ENCODE results near the gene NDUFA13.
A peak's percentile ranks its signal among the peaks of the same experiment; 100 is the strongest.

Gene NDUFA13

GRCh38 chr19:19531951-19532805, 16.2 kb downstream of the NDUFA13 start:
- no peaks in the 10 kb centered on the region for H3K36me3 ChIP-seq (ENCODE audit: low read length)
- H3F3A ChIP-seq (ENCODE audit: insufficient read depth), result peaks cover 11% of the 10 kb centered on the region
- H3K4me2 ChIP-seq (ENCODE audit: low read depth, low read length, poor library complexity, severe bottlenecking), result no peak overlapping the region
- no peaks in the 10 kb centered on the region for H3K79me2 ChIP-seq (ENCODE audit: insufficient read depth, low read length)
- H3K27ac ChIP-seq (ENCODE audit: low read depth, low read length), result no peak overlapping the region
- no peak for TF ChIP-seq EZH2phosphoT487 (conservative IDR thresholded peaks at IDR 0.05; ENCODE audit: low read length)
- TF ChIP-seq CTCF (IDR thresholded peaks at IDR 0.05; ENCODE audit: insufficient read depth, low read length, poor library complexity, severe bottlenecking), result peak; percentile 98
- no peak overlapping the region for H2AFZ ChIP-seq (ENCODE audit: low read depth, low read length, severe bottlenecking)
- H3K9ac ChIP-seq (ENCODE audit: low read length), result no peak overlapping the region
- H3K9me2 ChIP-seq (replicated peaks; ENCODE audit: insufficient read depth, low read length), result no peaks in the 10 kb centered on the region
- no peak overlapping the region for H3K4me3 ChIP-seq (ENCODE audit: insufficient read depth, low read length, poor library complexity, severe bottlenecking)
- no peaks in the 10 kb centered on the region for H3K9me3 ChIP-seq (ENCODE audit: insufficient read depth, low read length)
- H4K20me1 ChIP-seq (ENCODE audit: low read depth, low read length), result no peaks in the 10 kb centered on the region
- no peaks in the 10 kb centered on the region for H3K27me3 ChIP-seq (ENCODE audit: low read length)

- no peaks in the 10 kb centered on the region for H3K9me3 ChIP-seq (ENCODE audit: insufficient read depth, low read length)
- TF ChIP-seq EZH2phosphoT487 (conservative IDR thresholded peaks at IDR 0.05; ENCODE audit: low read length), result no peak
- TF ChIP-seq CTCF (IDR thresholded peaks at IDR 0.05; ENCODE audit: insufficient read depth, low read length, poor library complexity, severe bottlenecking), result no peak
- no peaks in the 10 kb centered on the region for H3K36me3 ChIP-seq (ENCODE audit: low read length)
- no peaks in the 10 kb centered on the region for H4K20me1 ChIP-seq (ENCODE audit: low read depth, low read length)
- H3K9me2 ChIP-seq (replicated peaks; ENCODE audit: insufficient read depth, low read length), result no peaks in the 10 kb centered on the region
- H3K79me2 ChIP-seq (ENCODE audit: insufficient read depth, low read length), result no peaks in the 10 kb centered on the region
- no peak overlapping the region for H3K4me3 ChIP-seq (ENCODE audit: insufficient read depth, low read length, poor library complexity, severe bottlenecking)
- H3F3A ChIP-seq (ENCODE audit: insufficient read depth), result peaks cover 11% of the 10 kb centered on the region
- no peaks in the 10 kb centered on the region for H3K27me3 ChIP-seq (ENCODE audit: low read length)
- no peak overlapping the region for H3K9ac ChIP-seq (ENCODE audit: low read length)
- no peak overlapping the region for H3K4me2 ChIP-seq (ENCODE audit: low read depth, low read length, poor library complexity, severe bottlenecking)
- H3K27ac ChIP-seq (ENCODE audit: low read depth, low read length), result no peak overlapping the region
- no peak overlapping the region for H2AFZ ChIP-seq (ENCODE audit: low read depth, low read length, severe bottlenecking)
These were observed 17.0 kb downstream of the NDUFA13 start for GRCh38 chr19:19532806-19533701.

GRCh38 chr19:19533841-19534240, 17.8 kb downstream of the NDUFA13 start:
- Histone ChIP-seq H4K20me1 (ENCODE audit: low read depth, low read length) (no peaks in the 10 kb centered on the region), H3F3A (ENCODE audit: insufficient read depth) (peaks cover 11% of the 10 kb centered on the region), H3K36me3 (ENCODE audit: low read length) (no peaks in the 10 kb centered on the region), H3K9me3 (ENCODE audit: insufficient read depth, low read length) (no peaks in the 10 kb centered on the region), H3K27ac (ENCODE audit: low read depth, low read length) (no peak overlapping the region), H3K27me3 (ENCODE audit: low read length) (no peaks in the 10 kb centered on the region), H3K79me2 (ENCODE audit: insufficient read depth, low read length) (no peaks in the 10 kb centered on the region), H3K9me2 (replicated peaks; ENCODE audit: insufficient read depth, low read length) (no peaks in the 10 kb centered on the region), H3K9ac (ENCODE audit: low read length) (no peak overlapping the region), H2AFZ (ENCODE audit: low read depth, low read length, severe bottlenecking) (no peak overlapping the region), H3K4me2 (ENCODE audit: low read depth, low read length, poor library complexity, severe bottlenecking) (no peak overlapping the region), H3K4me3 (ENCODE audit: insufficient read depth, low read length, poor library complexity, severe bottlenecking) (no peak overlapping the region)
- TF ChIP-seq EZH2phosphoT487 (conservative IDR thresholded peaks at IDR 0.05; ENCODE audit: low read length), result no peak
- TF ChIP-seq CTCF (IDR thresholded peaks at IDR 0.05; ENCODE audit: insufficient read depth, low read length, poor library complexity, severe bottlenecking), result no peak
